K562 (cell line): ENCODE measurements around the gene SERGEF. TPM values are rescaled to one million over a fixed set of nuclear protein-coding genes. Genes with fewer than 3 reads are reported as not detected.

ENCODE experiments used
- ATAC-seq: fragments of 200-7000 bp; cut with Tn5 transposase; 3 replicates; pipeline ENCODE4 v1.9.1; 2020; ENCODE audit warnings: moderate library complexity
- BruUV-seq: library from RNA; stranded (reverse); fragments of 400-500 nt; replicated peaks from 2 replicates; lab custom pipeline; 2021; lab: Mats Ljungman, UMichigan
- CTCF ChIA-PET: fragments of 300-600 bp; formaldehyde crosslinking; extraction: SDS; loops from one replicate; lab custom pipeline; 2021; ENCODE audit warnings: low intra/inter-chr PET ratio; lab: Yijun Ruan, JAX
- POLR2A ChIA-PET: fragments of 300-600, 350-650 bp; sonication (Branson Sonifier 250); formaldehyde crosslinking; extraction: SDS; loops from one replicate; lab custom pipeline; 2021; ENCODE audit warnings: antibody characterized with exemption, inconsistent platforms; lab: Yijun Ruan, JAX
- DNase-seq, 4 experiments: peaks; one replicate each; pipeline versions ENCODE4 v3.0.0 to v3.0.0-alpha.2; 2011 to 2018; ENCODE audit warnings: low spot score in 3 of 4, mixed read lengths in 3 of 4; ENCODE audit errors: extremely low read depth in 1 of 4
- FAIRE-seq: peaks from 2 replicates; lab custom pipeline; 2011; peaks lifted over from hg19 to GRCh38; lab: Jason Lieb, UNC
- H2AFZ ChIP-seq: 2 replicates; pipeline ENCODE4 v1.6.0; 2011; ENCODE audit warnings: low read depth, low read length, control low read depth, inconsistent platforms
- H3K27ac ChIP-seq: fragments of 200-600 bp; 3 replicates; pipeline ENCODE4 v1.8.0; 2011; ENCODE audit warnings: low read depth, mild to moderate bottlenecking, control low read depth, inconsistent platforms, low read length, moderate library complexity, mixed read lengths; ENCODE audit errors: extremely low read depth
- H3K27me3 ChIP-seq, 2 experiments: fragments of 300-600 bp in 1 of 2; 2 replicates in 1 of 2; 3 replicates in 1 of 2; pipeline versions ENCODE4 v1.6.0 to v1.8.0; 2011; ENCODE audit warnings: inconsistent platforms in 2 of 2, low read length in 2 of 2, mild to moderate bottlenecking in 1 of 2, mixed read lengths in 1 of 2, moderate library complexity in 1 of 2; ENCODE audit not compliant: control insufficient read depth in 2 of 2, insufficient read depth in 2 of 2
- H3K36me3 ChIP-seq: fragments of 300-600 bp; 3 replicates; pipeline ENCODE4 v1.8.0; 2011; ENCODE audit warnings: mild to moderate bottlenecking, low read length, inconsistent platforms; ENCODE audit not compliant: control insufficient read depth, insufficient read depth
- H3K4me1 ChIP-seq, 2 experiments: fragments of 200-600 bp in 1 of 2; replicated peaks in 1 of 2; 2 replicates in 1 of 2; 3 replicates in 1 of 2; pipeline versions ENCODE4 v1.5.1 to v1.8.0; 2011; ENCODE audit warnings: inconsistent platforms in 2 of 2, low read length in 2 of 2, mild to moderate bottlenecking in 1 of 2, mixed read lengths in 1 of 2, moderate library complexity in 1 of 2; ENCODE audit not compliant: control insufficient read depth in 2 of 2, insufficient read depth in 2 of 2
- H3K4me2 ChIP-seq: 2 replicates; pipeline ENCODE4 v1.6.1; 2011; ENCODE audit warnings: low read length, control low read depth, inconsistent platforms, mixed read lengths; ENCODE audit not compliant: insufficient read depth
- H3K4me3 ChIP-seq: fragments of 200-600 bp; sonication (generic), shearing (Covaris generic); 2 replicates; pipeline ENCODE4 v1.5.1; 2016; ENCODE audit warnings: control low read depth, inconsistent platforms
- H3K79me2 ChIP-seq: fragments of 200-600 bp; 3 replicates; pipeline ENCODE4 v1.8.0; 2011; ENCODE audit warnings: low read length, inconsistent platforms; ENCODE audit not compliant: control insufficient read depth, insufficient read depth
- H3K9ac ChIP-seq, 2 experiments: 2 replicates each; pipeline versions ENCODE4 v1.6.0 to v1.6.1; 2011; ENCODE audit warnings: low read depth in 2 of 2, low read length in 2 of 2, control low read depth in 1 of 2, inconsistent platforms in 1 of 2, mild to moderate bottlenecking in 1 of 2, mixed read lengths in 1 of 2; ENCODE audit not compliant: insufficient read depth in 1 of 2
- H3K9me1 ChIP-seq: one replicate; pipeline ENCODE4 v1.6.0; 2011; ENCODE audit warnings: inconsistent platforms, mild to moderate bottlenecking, low read length, moderate library complexity; ENCODE audit not compliant: control insufficient read depth, insufficient read depth
- H3K9me3 ChIP-seq: replicated peaks from 2 replicates; pipeline ENCODE4 v1.5.1; 2011; ENCODE audit warnings: low read depth, low read length, inconsistent platforms; ENCODE audit not compliant: control insufficient read depth, insufficient read depth
- H4K20me1 ChIP-seq: replicated peaks from 2 replicates; pipeline ENCODE4 v1.6.1; 2011; ENCODE audit warnings: low read length, inconsistent platforms, mixed read lengths; ENCODE audit not compliant: control insufficient read depth, insufficient read depth
- BRD4 ChIP-seq: fragments of 200-600 bp; sonication (generic); IDR thresholded peaks from 2 replicates; pipeline ENCODE4 v1.6.1; 2017; ENCODE audit warnings: inconsistent platforms
- ELF1 ChIP-seq: fragments of 200-800 bp; sonication (Bioruptor generic); IDR thresholded peaks from 2 replicates; pipeline ENCODE4 v1.6.1; 2016; ENCODE audit warnings: missing genetic modification characterization, missing compliant biosample characterization
- HIVEP1 ChIP-seq: fragments of 250-450 bp; sonication (Bioruptor Pico); IDR thresholded peaks from 2 replicates; pipeline ENCODE4 v1.4.0; 2020; ENCODE audit warnings: mild to moderate bottlenecking
- MBD1 ChIP-seq: fragments of 250-450 bp; sonication (Bioruptor Pico); IDR thresholded peaks from 2 replicates; pipeline ENCODE4 v1.8.0; 2022; ENCODE audit warnings: inconsistent platforms
- NR2F6 ChIP-seq: fragments of 450-650 bp; formaldehyde crosslinking; IDR thresholded peaks from 2 replicates; pipeline ENCODE4 v1.4.0; 2020; ENCODE audit warnings: mild to moderate bottlenecking
- TFE3 ChIP-seq: fragments of 450-650 bp; formaldehyde crosslinking; IDR thresholded peaks from 2 replicates; pipeline ENCODE4 v1.4.0; 2020; ENCODE audit warnings: mild to moderate bottlenecking, mixed read lengths
- TRIM24 ChIP-seq, 2 experiments: fragments of 450-650 bp; IDR thresholded peaks; 2 replicates each; pipeline ENCODE4 v1.6.1; 2016
- WGBS: fragments of 100-300 bp; shearing (Covaris generic); methylation state at CpG from one replicate; pipeline ENCODE4 v1.1.6; 2016; ENCODE audit warnings: low coverage, mixed read lengths; ENCODE audit not compliant: insufficient coverage; ENCODE audit errors: missing lambda C conversion rate; 5-methylcytosine and 5-hydroxymethylcytosine counted together
- in situ Hi-C: fragments of 300-500 bp; cut with MboI; formaldehyde crosslinking; loops from 4 replicates; pipeline ENCODE4 v1.15.0; 2018; ENCODE audit warnings: inconsistent platforms, mixed read lengths
- intact Hi-C: fragments of 100-400 bp; cut with micrococcal nuclease; formaldehyde crosslinking; loops from 2 replicates; pipeline ENCODE4 v1.14.2; 2022
- polyA plus RNA-seq, 8 experiments: library from polyadenylated mRNA; depleted of rRNA in 4 of 8; stranded (reverse) in 5 of 8; unstranded in 3 of 8; fragments of >200 nt; fragmentation: Nextera tagmentation in 2 of 8; fragmentation: Illumina TruSeq in 1 of 8; extraction: Ambion mirVana in 2 of 8; extraction: Trizol in 1 of 8; gene quantifications; 2 replicates each; pipeline versions ENCODE4 v1.2.1 to v1.2.3, GENCODE V29; 2011 to 2014; ENCODE audit warnings: inconsistent platforms in 1 of 8, missing spikeins in 1 of 8
- total RNA-seq, 7 experiments: library from RNA; depleted of rRNA in 6 of 7; stranded (reverse); fragments of >200 nt in 6 of 7; fragmentation: Illumina TruSeq in 2 of 7; extraction: Trizol in 2 of 7; gene quantifications; 2 replicates each; pipeline versions ENCODE4 v1.2.1 to v1.2.3, GENCODE V29; 2011 to 2021; ENCODE audit warnings: low replicate concordance in 1 of 7

Gene SERGEF
- total and polyA plus RNA-seq, 9 of the 15 experiments (the other 6 are each of a cell fraction or from before 2014, with no cell fraction given): 10.2 to 28.0 (median 19.9) TPM

GRCh38 chr11:17839450-17839849 is 173.4 kb downstream of the SERGEF start (continued):
- TF ChIP-seq TFE3: no peak
- TF ChIP-seq TRIM24 (IDR thresholded peaks at IDR 0.05): no peak
- no peak for TF ChIP-seq ELF1 (tag)
- no peak for TF ChIP-seq HIVEP1 (CRISPR knock-in tag)
- TF ChIP-seq BRD4: no peak
- TF ChIP-seq MBD1 (CRISPR knock-in tag): no peak

GRCh38 chr11:17838102-17838501 is 174.7 kb downstream of the SERGEF start:
- Histone ChIP-seq H3K9me1 (no peaks in the 10 kb centered on the region), H3K36me3 (no peaks in the 10 kb centered on the region), H3K27me3 (no peaks in the 10 kb centered on the region), H3K79me2 (no peaks in the 10 kb centered on the region), H3K4me1 (no peaks in the 10 kb centered on the region), H3K9ac (no peak overlapping the region), H3K4me3 (no peak overlapping the region), H3K27ac (no peak overlapping the region), H4K20me1 (no peaks in the 10 kb centered on the region), H3K4me2 (no peak overlapping the region), H3K9me3 (no peaks in the 10 kb centered on the region), H2AFZ (no peak overlapping the region)
- no peak for ATAC-seq
- in situ Hi-C loops: no loop called here
- TF ChIP-seq NR2F6 (CRISPR knock-in tag): no peak
- BruUV-seq: no TSS peak
- no peak for DNase-seq
- FAIRE-seq: no peak
- POLR2A ChIA-PET: interaction anchor here (1.2 to 2.6 kb wide), 2 partner anchors 9 to 12 kb away, joined by 3 to 10 read pairs; no protein-coding TSS in a partner anchor
- 22% methylated on average over 3 of the region's 3 CpGs for WGBS
- intact Hi-C loops: no loop called here
- CTCF ChIA-PET: no interaction called here
